Colon (tissue), 2 donors: Measurements from ENCODE around the gene CMTM4.
"Not testable (repeated sequence)": the region's sequence is repeated elsewhere in the genome, so short reads cannot be mapped to it uniquely, and the experiment has no call there.

Source experiments
- FAIRE-seq: peaks from 2 replicates; lab custom pipeline; 2012; peaks lifted over from hg19 to GRCh38; lab: Jason Lieb, UNC
- donor health status: control.
- donor health status: control.

CMTM4 gene

GRCh38 chr16:66673691-66674090 is 22.9 kb downstream of the CMTM4 start:
- FAIRE-seq, result no peak

DNA sequence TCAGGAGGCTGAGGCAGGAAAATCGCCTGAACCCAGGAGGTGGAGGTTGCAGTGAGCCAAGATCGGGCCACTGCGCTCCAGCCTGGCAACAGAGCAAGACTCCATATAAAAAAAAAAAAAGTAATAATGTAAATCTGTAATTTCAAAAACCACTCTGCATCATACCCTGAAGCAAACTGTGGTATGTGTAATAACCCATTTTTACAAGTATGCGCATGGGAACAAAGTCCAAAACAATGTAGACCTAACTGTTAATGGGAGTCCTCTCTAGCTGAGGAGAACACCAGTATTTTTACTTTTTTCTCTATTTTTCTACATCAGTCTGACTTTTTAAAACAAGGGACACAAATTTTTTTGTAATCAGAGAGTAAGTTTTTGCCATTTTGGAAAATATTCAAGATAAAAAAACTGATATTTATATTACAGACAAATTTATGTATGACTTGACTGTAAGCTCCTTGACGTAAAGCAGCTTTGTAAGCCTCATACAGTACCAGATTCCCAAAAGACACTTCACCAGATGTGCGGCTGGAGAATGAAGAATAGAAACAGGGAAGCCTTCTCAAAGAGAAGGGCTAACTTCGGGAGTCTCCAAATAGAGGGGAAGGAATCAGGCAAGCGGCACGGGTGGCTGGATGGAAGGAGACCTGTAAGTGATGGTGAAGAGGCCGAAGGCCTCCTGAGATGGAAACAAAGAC is 25.7 kb downstream of the CMTM4 start:
- no peak for FAIRE-seq

- no peak for FAIRE-seq
Observed at GRCh38 chr16:66668777-66669444, 27.6 kb downstream of the CMTM4 start.

DNA sequence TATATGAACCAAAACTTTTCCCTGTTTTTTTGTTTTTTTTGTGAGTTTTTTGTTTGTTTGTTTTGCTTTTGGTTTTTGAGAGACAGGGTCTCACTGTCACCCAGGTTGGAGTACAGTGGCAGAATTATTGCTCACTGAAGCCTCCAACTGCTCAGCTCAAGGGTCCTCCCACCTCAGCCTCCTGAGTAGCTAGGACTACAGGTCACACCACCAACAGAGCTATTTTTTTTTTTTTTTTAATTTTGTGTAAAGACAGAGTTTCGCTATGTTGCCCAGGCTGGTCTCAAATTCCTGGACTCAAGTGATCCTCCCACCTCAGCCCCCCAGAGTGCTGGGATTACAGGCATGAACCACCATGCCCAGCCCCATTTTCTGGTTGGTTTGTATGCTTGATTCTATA is 28.6 kb downstream of the CMTM4 start:
- FAIRE-seq, result no peak

DNA sequence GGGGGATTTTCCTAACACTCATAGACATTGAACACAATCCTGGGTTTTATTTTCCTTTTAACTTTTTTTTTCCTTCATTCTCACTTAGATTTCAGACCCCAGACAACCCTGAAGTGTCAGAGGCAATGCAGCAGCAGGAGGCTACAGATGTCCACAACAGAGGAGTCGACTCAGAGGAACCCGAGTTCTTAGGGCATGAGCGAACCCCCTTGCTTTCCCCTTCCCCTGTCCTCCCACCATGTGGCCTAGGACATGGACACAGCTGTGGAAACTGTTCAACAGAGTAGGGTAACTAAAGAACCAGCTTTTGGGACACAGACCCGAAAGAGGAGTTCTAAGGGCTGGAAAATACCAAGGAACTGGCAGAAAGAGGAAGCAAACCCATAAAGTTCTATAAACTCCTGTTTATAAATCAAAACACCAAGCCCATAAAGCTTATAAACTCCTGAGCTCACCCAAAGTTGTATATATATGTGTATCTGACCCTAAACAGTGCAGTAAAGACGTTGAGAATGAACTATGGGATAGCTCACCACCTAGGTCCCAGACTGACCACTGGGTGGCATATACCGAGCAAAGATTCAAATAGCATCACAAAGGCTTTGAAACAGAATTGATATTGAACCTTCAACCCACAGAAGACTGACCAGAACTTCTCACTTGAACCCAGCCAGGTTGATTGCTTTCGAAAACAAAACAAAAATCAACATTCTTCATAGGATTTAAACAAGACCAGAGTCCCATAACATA is 33.9 kb downstream of the CMTM4 start:
- FAIRE-seq, result no peak

DNA sequence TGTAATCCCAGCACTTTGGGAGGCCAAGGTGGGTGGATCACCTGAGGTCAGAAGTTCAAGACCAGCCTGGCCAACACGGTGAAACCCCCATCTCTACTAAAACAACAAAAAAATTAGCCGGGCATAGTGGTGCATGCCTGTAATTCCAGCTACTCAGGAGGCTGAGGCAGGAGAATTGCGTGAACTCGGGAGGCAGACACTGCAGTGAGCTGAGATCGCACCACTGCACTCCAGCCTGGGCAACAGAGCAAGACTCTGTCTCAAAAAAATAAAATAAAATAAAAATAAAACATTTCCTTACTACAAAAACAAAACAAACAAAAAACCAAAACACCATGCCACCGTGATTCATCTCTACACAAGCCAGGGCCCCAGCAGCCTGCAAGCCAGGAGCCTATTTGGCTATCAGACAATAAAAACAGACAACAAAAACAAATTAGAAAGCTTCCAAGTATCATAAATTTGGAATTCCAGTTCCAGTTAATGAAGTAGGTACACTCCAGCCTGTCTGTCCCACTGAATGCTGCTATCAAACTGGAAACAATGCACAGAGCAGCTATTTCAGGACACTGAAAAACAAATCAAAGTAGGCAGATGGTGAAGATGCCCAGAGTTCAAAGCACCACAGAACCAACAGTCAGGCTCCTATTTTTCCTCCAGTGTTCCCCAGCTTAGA is 34.7 kb downstream of the CMTM4 start:
- FAIRE-seq, result not testable (repeated sequence)

DNA sequence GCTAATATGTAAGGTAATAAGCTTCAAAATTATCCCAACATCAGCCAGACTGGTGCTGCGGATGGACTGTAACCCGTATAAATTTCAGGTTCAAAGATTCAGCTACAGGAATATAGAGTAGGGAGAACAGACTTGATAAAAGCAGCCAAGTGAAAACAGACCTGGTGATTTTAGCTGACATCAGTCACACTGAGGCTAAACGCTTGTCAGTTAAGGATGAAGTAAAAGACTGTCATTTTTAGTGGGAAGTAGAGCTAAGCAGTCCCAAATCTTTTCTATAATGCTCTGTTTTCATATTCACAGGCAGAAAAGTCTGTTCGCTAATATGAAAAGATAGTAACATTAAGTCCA is 35.4 kb downstream of the CMTM4 start:
- FAIRE-seq, result no peak

GRCh38 chr16:66660422-66661209 is 35.9 kb downstream of the CMTM4 start:
- FAIRE-seq, result no peak

GRCh38 chr16:66658860-66659190 is 37.7 kb downstream of the CMTM4 start:
- FAIRE-seq, result no peak

- FAIRE-seq, result no peak
Observed at GRCh38 chr16:66658143-66658859, 38.2 kb downstream of the CMTM4 start.

- FAIRE-seq, result no peak
Observed at GRCh38 chr16:66656547-66656946, 40.0 kb downstream of the CMTM4 start.

DNA sequence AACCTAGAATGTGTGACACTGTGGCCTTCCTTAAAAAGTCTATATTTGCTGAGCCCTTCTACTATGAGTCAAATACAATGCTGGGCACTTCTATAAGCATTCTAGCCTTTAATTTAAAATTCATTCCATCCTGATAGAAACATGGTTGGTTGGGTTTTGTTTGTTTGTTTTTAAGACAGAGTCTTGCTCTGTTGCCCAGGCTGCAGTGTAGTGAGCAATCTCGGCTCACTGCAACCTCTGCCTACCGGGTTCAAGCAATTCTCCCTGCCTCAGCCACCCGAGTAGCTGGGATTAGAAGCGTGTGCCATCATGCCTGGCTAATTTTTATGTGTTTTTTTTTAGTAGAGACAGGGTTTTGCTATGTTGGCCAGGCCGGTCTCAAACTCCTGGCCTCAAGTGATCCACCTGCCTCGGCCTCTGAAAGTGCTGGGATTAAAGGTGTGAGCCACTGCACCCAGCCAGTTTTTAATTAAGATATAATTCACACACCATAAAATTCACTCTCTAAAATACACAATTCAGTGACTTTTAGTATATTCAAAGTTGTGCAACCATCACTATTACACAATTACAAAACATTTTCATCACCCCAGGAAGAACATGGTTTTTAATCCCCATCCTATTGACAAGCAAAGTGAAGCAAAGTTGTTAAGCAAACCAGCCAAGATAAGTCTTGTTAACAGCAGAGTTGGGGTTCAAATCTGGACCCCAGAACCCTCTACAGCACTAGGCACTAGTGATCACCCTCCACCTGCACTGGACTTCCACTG is 42.8 kb downstream of the CMTM4 start:
- no peak for FAIRE-seq

DNA sequence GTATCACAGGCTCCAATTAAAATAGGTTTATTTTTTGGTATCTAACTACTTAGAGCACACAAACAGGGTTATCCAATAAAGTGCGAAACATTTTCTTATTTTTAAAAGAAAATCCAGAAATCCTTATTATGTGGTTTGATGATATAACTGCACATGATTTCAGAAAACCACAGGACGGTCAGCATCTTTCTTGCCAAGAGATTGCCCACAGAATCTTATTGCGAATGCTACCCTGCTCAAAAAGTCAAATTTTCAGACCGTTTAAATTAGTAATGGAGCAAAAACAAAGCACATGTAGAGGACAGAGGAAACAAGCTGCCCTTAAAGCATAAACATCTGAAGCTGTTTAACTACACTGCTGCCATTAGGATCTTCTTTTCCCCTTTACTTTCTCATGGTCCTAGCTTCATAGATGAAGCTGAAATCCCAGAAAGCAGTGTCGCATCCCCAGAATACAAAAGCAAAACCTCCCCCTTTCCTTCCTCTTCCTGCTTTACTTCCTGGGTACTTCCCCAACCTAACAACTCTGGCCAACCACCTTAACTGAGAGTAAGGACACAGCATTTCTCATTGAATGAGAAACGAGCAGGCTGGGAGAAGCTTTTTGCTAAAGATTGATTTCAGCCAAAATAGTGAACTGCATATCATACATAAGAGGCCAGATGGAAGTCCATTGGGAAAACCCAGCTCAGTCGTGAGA is 43.7 kb downstream of the CMTM4 start:
- FAIRE-seq, result no peak

- no peak for FAIRE-seq
Observed at GRCh38 chr16:66651965-66652364, 44.6 kb downstream of the CMTM4 start.

DNA sequence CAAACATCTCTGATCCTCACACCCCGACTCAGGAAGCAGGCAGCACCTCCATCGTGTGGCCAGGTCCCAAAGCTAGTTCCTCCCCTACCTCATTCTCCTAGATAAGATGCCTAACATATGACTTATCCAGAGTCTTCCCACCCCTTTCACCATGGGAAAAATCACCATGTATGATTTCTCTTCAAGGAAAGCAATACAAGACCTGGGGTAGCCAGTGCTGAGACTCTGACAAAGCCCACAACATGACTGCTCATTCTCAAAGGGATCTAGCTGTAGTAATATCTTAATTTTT is 45.1 kb downstream of the CMTM4 start:
- FAIRE-seq, result no peak

DNA sequence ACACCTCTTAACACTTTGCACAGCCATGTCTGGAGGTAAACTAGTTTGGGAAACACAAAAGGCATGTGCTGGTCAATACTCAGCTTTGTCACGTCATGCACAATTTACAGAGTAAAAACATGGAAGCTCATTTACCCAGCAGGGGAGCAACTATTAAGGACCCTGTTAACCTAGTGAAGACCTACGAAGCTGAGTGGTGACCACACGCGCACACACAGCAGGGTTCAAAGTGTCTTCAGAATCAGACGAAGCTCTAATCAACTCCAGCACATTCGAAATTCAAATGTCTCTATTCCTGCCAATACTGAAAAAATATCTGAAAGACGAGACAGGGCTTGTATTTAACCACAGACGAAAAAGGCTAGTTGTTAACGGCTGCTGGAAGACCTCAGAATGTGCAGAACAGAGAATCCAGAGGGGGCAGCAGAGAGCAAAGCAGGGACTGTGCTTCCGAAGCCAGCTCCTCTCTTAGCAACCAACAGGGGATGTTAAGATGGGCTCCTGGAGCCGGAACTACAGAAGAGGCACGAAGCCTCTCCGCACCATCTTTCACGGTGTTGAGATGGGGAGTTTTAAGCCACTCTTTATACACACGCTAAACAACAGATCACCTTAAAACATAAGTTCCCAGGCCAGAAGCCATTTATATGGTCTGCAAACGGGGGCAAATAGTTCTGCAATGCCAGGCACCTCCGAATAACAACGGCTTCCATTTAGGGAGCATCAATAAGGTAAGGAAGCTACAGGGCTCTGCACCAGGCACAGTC is 45.7 kb downstream of the CMTM4 start:
- FAIRE-seq, result no peak

DNA sequence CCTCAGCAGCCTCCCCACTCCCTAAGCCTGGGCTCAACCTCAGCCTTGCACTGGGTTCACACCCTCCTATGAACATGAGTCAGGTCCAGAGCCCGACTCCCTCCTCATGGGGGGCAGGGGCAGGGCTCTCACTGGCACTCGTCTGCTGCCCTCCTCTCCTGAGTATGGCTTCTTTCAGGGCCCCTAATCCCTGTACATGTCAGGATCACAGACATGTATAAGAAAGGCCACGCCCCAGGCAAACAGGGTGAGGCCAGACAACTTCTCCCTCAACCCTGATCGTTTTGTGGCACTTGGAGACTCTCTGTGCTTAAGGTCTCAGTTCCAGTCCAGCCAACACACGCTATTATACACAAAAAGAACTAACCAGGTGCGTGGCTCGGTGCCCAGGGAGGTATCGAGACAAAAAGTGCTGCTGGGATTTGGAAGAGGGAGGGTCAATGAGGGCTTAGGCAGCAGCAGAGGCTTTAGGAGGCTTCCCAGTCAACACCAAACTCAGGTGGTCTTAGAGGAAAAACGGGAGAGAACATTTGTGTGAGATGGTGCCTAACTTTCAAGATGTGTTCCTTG is 46.8 kb downstream of the CMTM4 start:
- no peak for FAIRE-seq

GRCh38 chr16:66649167-66649566 is 47.4 kb downstream of the CMTM4 start:
- FAIRE-seq, result no peak

GRCh38 chr16:66647866-66648265 is 48.7 kb downstream of the CMTM4 start:
- FAIRE-seq, result no peak
